Parathyroid adenoma (tissue), 2 donors: Measurements from ENCODE around the gene EXD3.
"Not testable (repeated sequence)": the region's sequence is repeated elsewhere in the genome, so short reads cannot be mapped to it uniquely, and the experiment has no call there.

Experiments used
- H2AFZ ChIP-seq: fragments of 300-600 bp; sonication (generic); one replicate; pipeline ENCODE4 v1.7.0; 2017; ENCODE audit warnings: antibody characterized with exemption, mild to moderate bottlenecking
- H3K27ac ChIP-seq: fragments of 300-600 bp; sonication (generic); one replicate; pipeline ENCODE4 v1.7.0; 2017
- H3K27me3 ChIP-seq: fragments of 300-600 bp; sonication (generic); one replicate; pipeline ENCODE4 v1.7.0; 2017; ENCODE audit warnings: low read length; ENCODE audit not compliant: control insufficient read depth, insufficient read depth
- H3K36me3 ChIP-seq: fragments of 300-600 bp; sonication (generic); one replicate; pipeline ENCODE4 v1.7.0; 2017; ENCODE audit warnings: low read length; ENCODE audit not compliant: control insufficient read depth, insufficient read depth
- H3K4me1 ChIP-seq: fragments of 300-600 bp; sonication (generic); one replicate; pipeline ENCODE4 v1.7.0; 2017; ENCODE audit warnings: control low read depth
- H3K4me2 ChIP-seq: fragments of 300-600 bp; sonication (generic); one replicate; pipeline ENCODE4 v1.7.0; 2017; ENCODE audit warnings: low read length
- H3K4me3 ChIP-seq: fragments of 300-600 bp; sonication (generic); one replicate; pipeline ENCODE4 v1.7.0; 2017; ENCODE audit warnings: low read depth, low read length
- H3K79me2 ChIP-seq: fragments of 300-600 bp; sonication (generic); one replicate; pipeline ENCODE4 v1.7.0; 2017; ENCODE audit warnings: control low read depth
- H3K9ac ChIP-seq: fragments of 300-600 bp; sonication (generic); one replicate; pipeline ENCODE4 v1.7.0; 2017; ENCODE audit warnings: mild to moderate bottlenecking
- H3K9me3 ChIP-seq: fragments of 300-600 bp; sonication (generic); one replicate; pipeline ENCODE4 v1.7.0; 2017; ENCODE audit warnings: low read length; ENCODE audit not compliant: control insufficient read depth
- TF ChIP-seq, protein P1 (sequence below): fragments of 300-600 bp; sonication (generic); IDR thresholded peaks from one replicate; pipeline ENCODE4 v1.7.0; 2017; ENCODE audit warnings: antibody characterized with exemption, mild to moderate bottlenecking
- donor health status: primary hyperparathyroidism.

Gene EXD3

DNA sequence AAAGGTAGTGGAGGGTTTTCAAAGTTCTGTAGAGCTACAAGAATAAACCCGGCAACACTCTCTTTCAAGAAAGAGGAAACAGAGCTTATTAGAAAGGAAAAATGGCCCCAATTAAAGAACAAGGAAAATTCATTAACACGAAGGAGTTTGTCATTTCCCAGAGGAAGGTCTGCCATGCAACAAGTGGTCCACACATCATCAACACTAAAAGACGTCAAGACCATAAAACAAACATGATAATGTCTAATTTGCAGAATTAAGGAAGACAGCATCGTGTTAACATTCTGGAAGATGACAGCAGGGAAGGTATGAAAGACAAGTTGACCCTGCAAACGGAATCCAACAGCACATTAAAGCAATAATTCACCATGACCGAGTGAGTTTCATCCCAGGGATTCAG lies 92.3 kb downstream of the EXD3 start:
- Histone ChIP-seq H3K9ac (no peak overlapping the region), H3K27me3 (no peaks in the 10 kb centered on the region), H3K27ac (no peak overlapping the region), H3K79me2 (no peaks in the 10 kb centered on the region), H3K9me3 (no peaks in the 10 kb centered on the region), H2AFZ (no peak overlapping the region), H3K4me3 (no peak overlapping the region), H3K4me2 (no peak overlapping the region), H3K4me1 (no peaks in the 10 kb centered on the region), H3K36me3 (no peaks in the 10 kb centered on the region)
- TF ChIP-seq, protein P1, sequence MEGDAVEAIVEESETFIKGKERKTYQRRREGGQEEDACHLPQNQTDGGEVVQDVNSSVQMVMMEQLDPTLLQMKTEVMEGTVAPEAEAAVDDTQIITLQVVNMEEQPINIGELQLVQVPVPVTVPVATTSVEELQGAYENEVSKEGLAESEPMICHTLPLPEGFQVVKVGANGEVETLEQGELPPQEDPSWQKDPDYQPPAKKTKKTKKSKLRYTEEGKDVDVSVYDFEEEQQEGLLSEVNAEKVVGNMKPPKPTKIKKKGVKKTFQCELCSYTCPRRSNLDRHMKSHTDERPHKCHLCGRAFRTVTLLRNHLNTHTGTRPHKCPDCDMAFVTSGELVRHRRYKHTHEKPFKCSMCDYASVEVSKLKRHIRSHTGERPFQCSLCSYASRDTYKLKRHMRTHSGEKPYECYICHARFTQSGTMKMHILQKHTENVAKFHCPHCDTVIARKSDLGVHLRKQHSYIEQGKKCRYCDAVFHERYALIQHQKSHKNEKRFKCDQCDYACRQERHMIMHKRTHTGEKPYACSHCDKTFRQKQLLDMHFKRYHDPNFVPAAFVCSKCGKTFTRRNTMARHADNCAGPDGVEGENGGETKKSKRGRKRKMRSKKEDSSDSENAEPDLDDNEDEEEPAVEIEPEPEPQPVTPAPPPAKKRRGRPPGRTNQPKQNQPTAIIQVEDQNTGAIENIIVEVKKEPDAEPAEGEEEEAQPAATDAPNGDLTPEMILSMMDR = no peak

DNA sequence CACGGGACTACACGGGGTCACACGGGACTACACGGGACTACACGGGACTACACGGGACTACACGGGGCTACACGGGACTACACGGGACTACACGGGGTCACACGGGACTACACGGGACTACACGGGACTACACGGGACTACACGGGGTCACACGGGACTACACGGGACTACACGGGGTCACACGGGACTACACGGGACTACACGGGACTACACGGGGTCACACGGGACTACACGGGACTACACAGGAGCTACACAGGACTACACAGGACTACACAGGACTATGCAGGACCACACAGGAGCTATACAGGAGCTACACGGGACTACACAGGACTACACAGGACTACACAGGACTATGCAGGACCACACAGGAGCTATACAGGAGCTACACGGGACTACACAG lies 93.4 kb downstream of the EXD3 start:
- not testable (repeated sequence) for H3K36me3 ChIP-seq, H3K4me1 ChIP-seq, H3K27me3 ChIP-seq, H3K79me2 ChIP-seq, H3K27ac ChIP-seq, H2AFZ ChIP-seq, H3K9ac ChIP-seq, H3K4me2 ChIP-seq, H3K9me3 ChIP-seq, H3K4me3 ChIP-seq

DNA sequence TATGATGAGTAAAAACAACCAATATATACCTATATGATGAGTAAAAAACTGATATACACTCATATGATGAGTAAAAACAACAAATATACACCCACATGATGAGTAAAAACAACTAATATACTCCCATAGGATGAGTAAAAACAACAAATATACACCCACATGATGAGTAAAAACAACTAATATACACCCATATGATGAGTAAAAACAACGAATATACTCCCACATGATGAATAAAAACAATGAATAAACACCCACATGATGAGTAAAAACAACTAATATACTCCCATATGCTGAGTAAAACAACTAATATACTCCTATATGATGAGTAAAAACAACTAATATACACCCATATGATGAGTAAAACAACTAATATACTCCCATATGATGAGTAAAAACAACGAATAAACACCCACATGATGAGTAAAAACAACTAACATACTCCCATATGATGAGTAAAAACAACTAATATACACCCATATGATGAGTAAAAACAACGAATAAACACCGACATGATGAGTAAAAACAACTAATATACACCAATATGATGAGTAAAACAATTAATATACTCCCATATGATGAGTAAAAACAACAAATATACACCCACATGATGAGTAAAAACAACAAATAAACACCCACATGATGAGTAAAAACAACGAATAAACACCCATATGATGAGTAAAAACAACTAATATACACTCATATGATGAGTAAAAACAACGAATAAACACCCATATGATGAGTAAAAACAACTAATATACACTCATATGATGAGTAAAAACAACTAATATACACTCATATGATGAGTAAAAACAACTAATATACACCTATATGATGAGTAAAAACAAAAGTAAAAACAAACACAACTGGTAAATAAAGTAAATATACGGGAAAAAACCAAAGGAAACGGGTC lies 95.1 kb downstream of the EXD3 start:
- H3K4me3 ChIP-seq, H3K36me3 ChIP-seq, H3K27ac ChIP-seq, H3K79me2 ChIP-seq, H3K9me3 ChIP-seq, H3K4me1 ChIP-seq, H3K4me2 ChIP-seq, H2AFZ ChIP-seq, H3K9ac ChIP-seq, H3K27me3 ChIP-seq: not testable (repeated sequence)

DNA sequence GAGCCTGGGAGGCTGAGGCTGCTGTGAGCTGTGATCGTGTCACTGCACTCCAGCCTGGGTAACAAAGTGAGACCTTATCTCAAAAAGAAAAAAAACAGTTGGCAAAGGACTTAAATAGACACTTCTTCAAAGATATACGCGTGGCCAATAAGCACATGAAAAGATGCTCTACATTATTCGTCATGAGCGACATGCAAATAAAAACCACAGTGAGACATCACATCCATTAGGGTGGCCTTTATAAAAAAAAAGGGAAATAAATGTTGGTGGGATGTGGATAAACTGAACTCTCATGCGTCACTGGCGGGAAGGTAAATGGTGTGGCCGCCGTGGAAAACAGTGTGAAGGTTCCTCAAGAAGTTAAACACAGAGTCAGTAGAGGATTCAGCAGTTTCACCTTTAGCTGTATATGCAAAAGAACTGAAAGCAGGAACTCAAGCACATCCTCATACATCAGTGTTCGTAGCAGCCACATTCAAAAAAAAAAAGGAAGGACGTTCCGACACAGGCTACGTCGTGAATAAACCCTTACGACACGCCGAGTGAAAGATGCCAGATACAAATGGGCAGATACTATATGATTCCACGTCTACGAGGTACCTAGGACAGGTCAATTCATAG lies 96.4 kb downstream of the EXD3 start:
- Histone ChIP-seq H3K27ac (no peak overlapping the region), H3K9me3 (no peaks in the 10 kb centered on the region), H3K4me2 (no peak overlapping the region), H3K4me3 (no peak overlapping the region), H3K36me3 (no peaks in the 10 kb centered on the region), H3K9ac (no peak overlapping the region), H2AFZ (no peak overlapping the region), H3K79me2 (no peaks in the 10 kb centered on the region), H3K27me3 (no peaks in the 10 kb centered on the region), H3K4me1 (no peaks in the 10 kb centered on the region)
- TF ChIP-seq, protein P1 = no peak

DNA sequence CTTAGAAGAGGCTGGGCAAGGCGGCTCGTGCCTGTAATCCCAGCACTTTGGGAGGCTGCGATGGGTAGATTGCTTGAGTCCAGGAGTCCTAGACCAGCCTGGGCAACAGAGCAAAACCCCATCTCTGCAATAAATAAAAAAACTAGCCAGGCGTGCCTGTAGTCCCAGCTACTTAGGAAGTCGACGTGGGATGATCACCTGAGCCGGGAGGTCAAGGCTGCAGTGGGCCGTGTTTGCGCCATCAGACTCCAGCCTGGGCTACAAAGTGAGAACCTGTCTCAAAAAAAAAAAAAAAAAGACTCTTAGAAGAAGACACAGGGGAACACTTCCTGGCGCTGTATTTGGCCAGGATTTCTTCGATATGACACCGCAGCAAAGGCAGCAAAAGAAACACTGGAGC lies 97.2 kb downstream of the EXD3 start:
- H3K4me2 ChIP-seq = no peak overlapping the region
- H3K27ac ChIP-seq = no peak overlapping the region
- no peaks in the 10 kb centered on the region for H3K9me3 ChIP-seq
- TF ChIP-seq, protein P1 = no peak
- no peak overlapping the region for H3K9ac ChIP-seq
- no peak overlapping the region for H2AFZ ChIP-seq
- no peaks in the 10 kb centered on the region for H3K79me2 ChIP-seq
- no peaks in the 10 kb centered on the region for H3K36me3 ChIP-seq
- H3K4me3 ChIP-seq = no peak overlapping the region
- H3K27me3 ChIP-seq = no peaks in the 10 kb centered on the region
- H3K4me1 ChIP-seq = no peaks in the 10 kb centered on the region
